ENCODE measurements around the gene PCBP3. TPM values are rescaled to one million over a fixed set of nuclear protein-coding genes. Genes with fewer than 3 reads are reported as not detected.

PCBP3 gene
- total RNA-seq, 1 donor from 2014 or later: not detected

- no peak for TF ChIP-seq CTCF (IDR thresholded peaks at IDR 0.05; ENCODE audit: insufficient read depth, low read length, severe bottlenecking)
Observed at GRCh38 chr21:45768011-45768739, 124.7 kb downstream of the PCBP3 start.

GRCh38 chr21:45768740-45769048 lies 125.2 kb downstream of the PCBP3 start:
- Histone ChIP-seq H3K36me3 (ENCODE audit: control insufficient read depth, insufficient read depth, low read length) (no peaks in the 10 kb centered on the region), H3K4me3 (ENCODE audit: low read depth, low read length) (no peak overlapping the region), H3K27me3 (ENCODE audit: control insufficient read depth, insufficient read depth, low read length) (no peaks in the 10 kb centered on the region)
- FAIRE-seq (no peak), DNase-seq (ENCODE audit: low read depth) (no peak)
- no peak for TF ChIP-seq CTCF (IDR thresholded peaks at IDR 0.05; ENCODE audit: insufficient read depth, low read length, severe bottlenecking)

More at GRCh38 chr21:45768011-45768739, 124.7 kb downstream of the PCBP3 start:
- FAIRE-seq (no peak), DNase-seq (ENCODE audit: low read depth) (no peak)
- H3K36me3 ChIP-seq (ENCODE audit: control insufficient read depth, insufficient read depth, low read length): no peaks in the 10 kb centered on the region
- no peaks in the 10 kb centered on the region for H3K27me3 ChIP-seq (ENCODE audit: control insufficient read depth, insufficient read depth, low read length)
- H3K4me3 ChIP-seq (ENCODE audit: low read depth, low read length): no peak overlapping the region

- FAIRE-seq: no peak
- Histone ChIP-seq H3K36me3 (ENCODE audit: control insufficient read depth, insufficient read depth, low read length) (no peaks in the 10 kb centered on the region), H3K27me3 (ENCODE audit: control insufficient read depth, insufficient read depth, low read length) (no peaks in the 10 kb centered on the region), H3K4me3 (ENCODE audit: low read depth, low read length) (no peak overlapping the region)
- no peak for TF ChIP-seq CTCF (IDR thresholded peaks at IDR 0.05; ENCODE audit: insufficient read depth, low read length, severe bottlenecking)
- no peak for DNase-seq (ENCODE audit: low read depth)
Observed at GRCh38 chr21:45769294-45769693, 125.8 kb downstream of the PCBP3 start.

GRCh38 chr21:45769896-45770295 lies 126.4 kb downstream of the PCBP3 start:
- Histone ChIP-seq H3K36me3 (ENCODE audit: control insufficient read depth, insufficient read depth, low read length) (no peaks in the 10 kb centered on the region), H3K4me3 (ENCODE audit: low read depth, low read length) (no peak overlapping the region), H3K27me3 (ENCODE audit: control insufficient read depth, insufficient read depth, low read length) (no peaks in the 10 kb centered on the region)
- no peak for TF ChIP-seq CTCF (IDR thresholded peaks at IDR 0.05; ENCODE audit: insufficient read depth, low read length, severe bottlenecking)
- DNase-seq (ENCODE audit: low read depth): no peak
- FAIRE-seq: no peak

- FAIRE-seq (no peak), DNase-seq (ENCODE audit: low read depth) (no peak)
- no peak for TF ChIP-seq CTCF (IDR thresholded peaks at IDR 0.05; ENCODE audit: insufficient read depth, low read length, severe bottlenecking)
- Histone ChIP-seq H3K4me3 (ENCODE audit: low read depth, low read length) (no peak overlapping the region), H3K27me3 (ENCODE audit: control insufficient read depth, insufficient read depth, low read length) (no peaks in the 10 kb centered on the region), H3K36me3 (ENCODE audit: control insufficient read depth, insufficient read depth, low read length) (no peaks in the 10 kb centered on the region)
Observed at GRCh38 chr21:45772180-45772579, 128.7 kb downstream of the PCBP3 start.

GRCh38 chr21:45774291-45774690 lies 130.8 kb downstream of the PCBP3 start:
- no peak for TF ChIP-seq CTCF (IDR thresholded peaks at IDR 0.05; ENCODE audit: insufficient read depth, low read length, severe bottlenecking)
- H3K27me3 ChIP-seq (ENCODE audit: control insufficient read depth, insufficient read depth, low read length): no peaks in the 10 kb centered on the region
- no peak for DNase-seq (ENCODE audit: low read depth)
- FAIRE-seq: no peak
- no peaks in the 10 kb centered on the region for H3K36me3 ChIP-seq (ENCODE audit: control insufficient read depth, insufficient read depth, low read length)
- H3K4me3 ChIP-seq (ENCODE audit: low read depth, low read length): no peak overlapping the region

All from bronchial epithelial cell (primary cell).